ENCODE results near the gene CDH23. TPM values are rescaled to one million over a fixed set of nuclear protein-coding genes. Genes with fewer than 3 reads are reported as not detected.

CDH23 gene
- total and polyA plus RNA-seq, 9 of the 15 experiments (the other 6 are each of a cell fraction or from before 2014, with no cell fraction given): 0.18 to 1.2 (median 0.47) TPM

DNA sequence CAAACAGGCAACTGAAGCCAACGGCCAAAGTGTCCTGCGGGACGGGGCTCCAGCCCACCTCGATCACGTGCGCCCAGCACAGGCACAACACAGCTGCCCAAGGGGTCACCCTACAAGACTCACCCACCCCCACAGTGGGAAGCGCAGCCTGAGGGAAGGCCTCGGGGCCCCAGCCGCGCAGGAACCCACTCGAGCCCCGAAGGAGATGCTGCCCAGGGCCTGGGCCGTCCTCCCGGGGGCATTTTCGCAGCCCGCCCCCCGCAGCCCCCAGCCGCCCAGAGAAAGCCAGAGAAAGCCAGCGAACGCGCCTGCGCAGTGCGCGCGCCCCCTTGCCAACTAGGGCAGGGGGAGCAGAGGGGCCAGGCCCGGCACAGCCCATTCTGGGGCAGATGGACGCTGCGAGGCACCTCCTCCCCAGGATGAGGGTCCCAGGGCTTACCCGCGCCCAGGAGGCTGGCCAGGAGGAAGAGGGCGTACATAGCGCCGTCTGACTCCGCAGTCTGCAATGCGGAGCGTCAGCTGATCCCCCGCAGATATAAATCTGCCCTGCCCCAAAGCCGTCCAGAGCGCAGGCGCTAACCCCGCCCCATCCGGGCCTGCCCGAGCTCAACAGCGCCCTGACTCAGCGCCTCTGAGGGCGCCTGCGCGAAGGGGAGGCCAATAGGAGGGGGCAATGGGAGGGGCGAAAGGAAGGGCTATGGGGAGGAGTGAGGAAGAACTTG, 454.2 kb downstream of the CDH23 start, which contains the start of gene PSAP (continued):
- TF ChIP-seq, protein P1, sequence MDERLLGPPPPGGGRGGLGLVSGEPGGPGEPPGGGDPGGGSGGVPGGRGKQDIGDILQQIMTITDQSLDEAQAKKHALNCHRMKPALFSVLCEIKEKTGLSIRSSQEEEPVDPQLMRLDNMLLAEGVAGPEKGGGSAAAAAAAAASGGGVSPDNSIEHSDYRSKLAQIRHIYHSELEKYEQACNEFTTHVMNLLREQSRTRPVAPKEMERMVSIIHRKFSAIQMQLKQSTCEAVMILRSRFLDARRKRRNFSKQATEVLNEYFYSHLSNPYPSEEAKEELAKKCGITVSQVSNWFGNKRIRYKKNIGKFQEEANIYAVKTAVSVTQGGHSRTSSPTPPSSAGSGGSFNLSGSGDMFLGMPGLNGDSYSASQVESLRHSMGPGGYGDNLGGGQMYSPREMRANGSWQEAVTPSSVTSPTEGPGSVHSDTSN (CRISPR knock-in tag; IDR thresholded peaks at IDR 0.05; ENCODE audit: low read depth): no peak
- TF ChIP-seq, protein P1 (tag; conservative IDR thresholded peaks at IDR 0.05; ENCODE audit: low read depth): peak; percentile 45; the same call in 1 of the 2 replicates
- TF ChIP-seq SRSF3 (IDR thresholded peaks at IDR 0.05; ENCODE audit: insufficient read depth, low read length) (peak; percentile 71; the same call in 1 of the 2 replicates), ERF (CRISPR knock-in tag; IDR thresholded peaks at IDR 0.05) (peak; percentile 64; the same call in 1 of the 2 replicates), POLR2AphosphoS2 (IDR thresholded peaks at IDR 0.05; ENCODE audit: low read length) (peak; percentile 76; the same call in 1 of the 2 replicates), FOSL1 (tag; conservative IDR thresholded peaks at IDR 0.05) (peak; percentile 93), SMAD2 (IDR thresholded peaks at IDR 0.05; ENCODE audit: low read depth, low read length) (no peak), DNMT1 (IDR thresholded peaks at IDR 0.05) (no peak), ZNF263 (CRISPR knock-in tag; IDR thresholded peaks at IDR 0.05; ENCODE audit: borderline replicate concordance) (peak; percentile 72; the same call in 1 of the 2 replicates), NEUROD1 (IDR thresholded peaks at IDR 0.05; ENCODE audit: borderline replicate concordance, low read depth, low read length, partially characterized antibody) (peak; percentile 58), TCF7 (IDR thresholded peaks at IDR 0.05; ENCODE audit: borderline replicate concordance) (0 out of 2 replicates have a peak, but pooled peaks have one; percentile 35), MTA3 (IDR thresholded peaks at IDR 0.05; ENCODE audit: borderline replicate concordance) (peak; percentile 85; the same call in 1 of the 2 replicates), NFE2 (IDR thresholded peaks at IDR 0.05; ENCODE audit: low read depth) (peak; percentile 85), MYNN (IDR thresholded peaks at IDR 0.05) (peak; percentile 86), MYNN (CRISPR knock-in tag; IDR thresholded peaks at IDR 0.05) (no peak), POLR2A (conservative IDR thresholded peaks at IDR 0.05) (peak; percentile 97), SMAD4 (CRISPR knock-in tag; conservative IDR thresholded peaks at IDR 0.05) (peak; percentile 54), CBX1 (IDR thresholded peaks at IDR 0.05; ENCODE audit: low read depth) (peak; percentile 93), TEAD1 (CRISPR knock-in tag; IDR thresholded peaks at IDR 0.05) (peak; percentile 90 to 99), ZNF778 (CRISPR knock-in tag; IDR thresholded peaks at IDR 0.05) (no peak), ARID2 (IDR thresholded peaks at IDR 0.05) (no peak)
- TF ChIP-seq, protein P2, sequence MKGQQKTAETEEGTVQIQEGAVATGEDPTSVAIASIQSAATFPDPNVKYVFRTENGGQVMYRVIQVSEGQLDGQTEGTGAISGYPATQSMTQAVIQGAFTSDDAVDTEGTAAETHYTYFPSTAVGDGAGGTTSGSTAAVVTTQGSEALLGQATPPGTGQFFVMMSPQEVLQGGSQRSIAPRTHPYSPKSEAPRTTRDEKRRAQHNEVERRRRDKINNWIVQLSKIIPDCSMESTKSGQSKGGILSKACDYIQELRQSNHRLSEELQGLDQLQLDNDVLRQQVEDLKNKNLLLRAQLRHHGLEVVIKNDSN (CRISPR knock-in tag; IDR thresholded peaks at IDR 0.05): peak; percentile 86
- TF ChIP-seq, protein P3, sequence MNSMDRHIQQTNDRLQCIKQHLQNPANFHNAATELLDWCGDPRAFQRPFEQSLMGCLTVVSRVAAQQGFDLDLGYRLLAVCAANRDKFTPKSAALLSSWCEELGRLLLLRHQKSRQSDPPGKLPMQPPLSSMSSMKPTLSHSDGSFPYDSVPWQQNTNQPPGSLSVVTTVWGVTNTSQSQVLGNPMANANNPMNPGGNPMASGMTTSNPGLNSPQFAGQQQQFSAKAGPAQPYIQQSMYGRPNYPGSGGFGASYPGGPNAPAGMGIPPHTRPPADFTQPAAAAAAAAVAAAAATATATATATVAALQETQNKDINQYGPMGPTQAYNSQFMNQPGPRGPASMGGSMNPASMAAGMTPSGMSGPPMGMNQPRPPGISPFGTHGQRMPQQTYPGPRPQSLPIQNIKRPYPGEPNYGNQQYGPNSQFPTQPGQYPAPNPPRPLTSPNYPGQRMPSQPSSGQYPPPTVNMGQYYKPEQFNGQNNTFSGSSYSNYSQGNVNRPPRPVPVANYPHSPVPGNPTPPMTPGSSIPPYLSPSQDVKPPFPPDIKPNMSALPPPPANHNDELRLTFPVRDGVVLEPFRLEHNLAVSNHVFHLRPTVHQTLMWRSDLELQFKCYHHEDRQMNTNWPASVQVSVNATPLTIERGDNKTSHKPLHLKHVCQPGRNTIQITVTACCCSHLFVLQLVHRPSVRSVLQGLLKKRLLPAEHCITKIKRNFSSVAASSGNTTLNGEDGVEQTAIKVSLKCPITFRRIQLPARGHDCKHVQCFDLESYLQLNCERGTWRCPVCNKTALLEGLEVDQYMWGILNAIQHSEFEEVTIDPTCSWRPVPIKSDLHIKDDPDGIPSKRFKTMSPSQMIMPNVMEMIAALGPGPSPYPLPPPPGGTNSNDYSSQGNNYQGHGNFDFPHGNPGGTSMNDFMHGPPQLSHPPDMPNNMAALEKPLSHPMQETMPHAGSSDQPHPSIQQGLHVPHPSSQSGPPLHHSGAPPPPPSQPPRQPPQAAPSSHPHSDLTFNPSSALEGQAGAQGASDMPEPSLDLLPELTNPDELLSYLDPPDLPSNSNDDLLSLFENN (IDR thresholded peaks at IDR 0.05; ENCODE audit: low read depth in 2 of 2, low read length in 2 of 2): peak in 1 of 2 experiments; percentile 69; a peak in 2 of 4 replicates
